Brain microvascular endothelial cell (primary cell): Measurements from ENCODE around the gene MEN1.
"Not testable (repeated sequence)": the region's sequence is repeated elsewhere in the genome, so short reads cannot be mapped to it uniquely, and the experiment has no call there.

Experiments
- DNase-seq: peaks from one replicate; pipeline ENCODE4 v3.0.0-alpha.2; 2020
- H3K27ac ChIP-seq: fragments of 250-450 bp; sonication (Bioruptor Pico); 2 replicates; pipeline ENCODE4 v1.5.1; 2020; ENCODE audit warnings: mild to moderate bottlenecking, moderate library complexity
- H3K27me3 ChIP-seq: fragments of 250-450 bp; sonication (Bioruptor Pico); replicated peaks from 2 replicates; pipeline ENCODE4 v1.5.1; 2020; ENCODE audit warnings: mild to moderate bottlenecking
- H3K36me3 ChIP-seq: fragments of 250-450 bp; sonication (Bioruptor Pico); replicated peaks from 2 replicates; pipeline ENCODE4 v1.5.1; 2020; ENCODE audit warnings: mild to moderate bottlenecking
- H3K4me3 ChIP-seq: 2 replicates; pipeline ENCODE4 v1.5.1; 2011; ENCODE audit warnings: low read depth, mild to moderate bottlenecking, control low read depth, low read length, moderate library complexity
- CTCF ChIP-seq: IDR thresholded peaks from 2 replicates; pipeline ENCODE4 v1.5.1; 2011; ENCODE audit warnings: low read depth, mild to moderate bottlenecking, moderate library complexity, low read length, control low read depth, inconsistent platforms; ENCODE audit errors: missing control alignments
- in situ Hi-C: cut with HindIII; loops from 2 replicates; pipeline ENCODE4 v1.10.0; 2017; ENCODE audit warnings: low sequenced_read_pairs, low pct_ligation_motif_present

Gene MEN1

GRCh38 chr11:64817476-64817875, 7.1 kb upstream of the MEN1 start:
- H3K4me3 ChIP-seq: no peak overlapping the region
- TF ChIP-seq CTCF: no peak
- DNase-seq: no peak
- no peaks in the 10 kb centered on the region for H3K36me3 ChIP-seq
- H3K27me3 ChIP-seq: no peaks in the 10 kb centered on the region
- in situ Hi-C loops: no loop called here
- H3K27ac ChIP-seq: no peak overlapping the region

- H3K36me3 ChIP-seq, H3K27ac ChIP-seq, H3K27me3 ChIP-seq, DNase-seq, in situ Hi-C loops, H3K4me3 ChIP-seq: not testable (repeated sequence)
Measured at GRCh38 chr11:64815433-64815832, 5.1 kb upstream of the MEN1 start.

GRCh38 chr11:64814712-64815187, 4.4 kb upstream of the MEN1 start:
- Histone ChIP-seq H3K4me3 (no peak overlapping the region), H3K36me3 (no peaks in the 10 kb centered on the region), H3K27me3 (no peaks in the 10 kb centered on the region), H3K27ac (no peak overlapping the region)
- in situ Hi-C loops: no loop called here
- DNase-seq: no peak
- TF ChIP-seq CTCF: no peak

GRCh38 chr11:64813826-64814225, 3.5 kb upstream of the MEN1 start:
- Histone ChIP-seq H3K27me3 (no peaks in the 10 kb centered on the region), H3K36me3 (no peaks in the 10 kb centered on the region), H3K4me3 (no peak overlapping the region), H3K27ac (no peak overlapping the region)
- in situ Hi-C loops: no loop called here
- TF ChIP-seq CTCF: no peak
- no peak for DNase-seq

GRCh38 chr11:64810891-64811272, 531 bp upstream of the MEN1 start:
- H3K4me3 ChIP-seq: peak overlapping the region; percentile 86
- TF ChIP-seq CTCF: no peak
- H3K27ac ChIP-seq: no peak overlapping the region
- in situ Hi-C loops: no loop called here
- peak; percentile 22 for DNase-seq
- H3K36me3 ChIP-seq: peaks cover 2% of the 10 kb centered on the region
- no peaks in the 10 kb centered on the region for H3K27me3 ChIP-seq

GRCh38 chr11:64809781-64810241, 540 bp downstream of the MEN1 start:
- Histone ChIP-seq H3K4me3 (peak overlapping the region; percentile 86), H3K27ac (no peak overlapping the region)
- in situ Hi-C loops: no loop called here

More at GRCh38 chr11:64809781-64810241, 540 bp downstream of the MEN1 start:
- Histone ChIP-seq H3K36me3 (peaks cover 8% of the 10 kb centered on the region), H3K27me3 (no peaks in the 10 kb centered on the region)
- DNase-seq: no peak
- TF ChIP-seq CTCF: no peak
